GM18867 (cell line): ENCODE results near the gene KCP.

Experiments
- ATAC-seq: cut with Tn5 transposase; IDR thresholded peaks from one replicate; pipeline ENCODE4 v1.9.1; 2021; ENCODE audit warnings: mild to moderate bottlenecking, moderate library complexity; ENCODE audit not compliant: unreplicated experiment

KCP gene

GRCh38 chr7:128859232-128860157 lies 51.0 kb downstream of the KCP start:
- no peak for ATAC-seq

- ATAC-seq = no peak
These were observed 51.9 kb downstream of the KCP start for GRCh38 chr7:128858380-128859231.

- no peak for ATAC-seq
These were observed 54.3 kb downstream of the KCP start for GRCh38 chr7:128856001-128856718.

GRCh38 chr7:128855559-128855958 lies 55.0 kb downstream of the KCP start:
- no peak for ATAC-seq

- no peak for ATAC-seq
These were observed 56.1 kb downstream of the KCP start for GRCh38 chr7:128854396-128854795.

- ATAC-seq = no peak
These were observed 56.7 kb downstream of the KCP start for GRCh38 chr7:128853799-128854198.

GRCh38 chr7:128852537-128853254 lies 57.8 kb downstream of the KCP start:
- ATAC-seq = no peak

- ATAC-seq = no peak
These were observed 60.6 kb downstream of the KCP start for GRCh38 chr7:128849804-128850490.

GRCh38 chr7:128849156-128849515 lies 61.4 kb downstream of the KCP start:
- no peak for ATAC-seq

- ATAC-seq = no peak
These were observed 62.0 kb downstream of the KCP start for GRCh38 chr7:128848289-128849155.

- no peak for ATAC-seq
These were observed 62.7 kb downstream of the KCP start for GRCh38 chr7:128847721-128848211.

GRCh38 chr7:128846781-128847444 lies 63.6 kb downstream of the KCP start:
- ATAC-seq = no peak

- no peak for ATAC-seq
These were observed 64.5 kb downstream of the KCP start for GRCh38 chr7:128845987-128846386.

- no peak for ATAC-seq
These were observed 65.0 kb downstream of the KCP start for GRCh38 chr7:128845475-128845874.

- no peak for ATAC-seq
These were observed 65.7 kb downstream of the KCP start for GRCh38 chr7:128844777-128845311.

GRCh38 chr7:128843938-128844621 lies 66.4 kb downstream of the KCP start:
- ATAC-seq = no peak
